SK-N-SH (cell line): ENCODE results near the gene GUCY1A2. TPM values are rescaled to one million over a fixed set of nuclear protein-coding genes. Genes with fewer than 3 reads are reported as not detected.
A peak's percentile ranks its signal among the peaks of the same experiment; 100 is the strongest.

Source experiments
- CTCF ChIA-PET: fragments of 300-600, 350-600 bp; formaldehyde crosslinking; extraction: SDS; loops from one replicate; lab custom pipeline; 2021; lab: Yijun Ruan, JAX
- POLR2A ChIA-PET: fragments of 350-600 bp; sonication (Branson Sonifier 250); formaldehyde crosslinking; extraction: SDS; loops from one replicate; lab custom pipeline; 2020; ENCODE audit warnings: antibody characterized with exemption, inconsistent platforms; lab: Yijun Ruan, JAX
- DNase-seq: peaks from one replicate; pipeline ENCODE4 v3.0.0; 2012
- H2AFZ ChIP-seq: fragments of 200-600 bp; sonication (generic); 2 replicates; pipeline ENCODE4 v1.8.1; 2016; ENCODE audit warnings: antibody characterized with exemption, mild to moderate bottlenecking, low read depth
- H3F3A ChIP-seq: fragments of 200-600 bp; sonication (generic); replicated peaks from 2 replicates; pipeline ENCODE3; 2016; ENCODE audit warnings: antibody characterized with exemption, mild to moderate bottlenecking; ENCODE audit not compliant: insufficient read depth
- H3K27ac ChIP-seq, 2 experiments: fragments of 200-500 bp in 1 of 2; fragments of 200-600 bp in 1 of 2; sonication (Bioruptor generic) in 1 of 2; sonication (generic), shearing (Covaris generic) in 1 of 2; 2 replicates each; pipeline versions ENCODE4 v1.5.1 to v1.6.1; 2014 to 2016; ENCODE audit warnings: low read depth in 2 of 2, inconsistent platforms in 1 of 2, low read length in 1 of 2, mild to moderate bottlenecking in 1 of 2, mixed read lengths in 1 of 2
- H3K27me3 ChIP-seq: fragments of 200-600 bp; sonication (generic), shearing (Covaris generic); 2 replicates; pipeline ENCODE4 v1.6.1; 2016; ENCODE audit warnings: mixed run types; ENCODE audit not compliant: insufficient read depth
- H3K36me3 ChIP-seq, 2 experiments: fragments of 200-500 bp in 1 of 2; fragments of 200-600 bp in 1 of 2; sonication (Bioruptor generic) in 1 of 2; sonication (generic) in 1 of 2; replicated peaks in 1 of 2; 2 replicates each; pipeline versions ENCODE3 to v1.5.1; 2014 to 2016; ENCODE audit warnings: low read length in 1 of 2, mild to moderate bottlenecking in 1 of 2; ENCODE audit not compliant: insufficient read depth in 2 of 2, control insufficient read depth in 1 of 2
- H3K4me1 ChIP-seq, 2 experiments: fragments of 200-500 bp in 1 of 2; fragments of 200-600 bp in 1 of 2; sonication (Bioruptor generic) in 1 of 2; sonication (generic), shearing (Covaris generic) in 1 of 2; 2 replicates each; pipeline versions ENCODE4 v1.5.1 to v1.6.1; 2014 to 2016; ENCODE audit warnings: low read depth in 1 of 2, low read length in 1 of 2, mixed run types in 1 of 2; ENCODE audit not compliant: insufficient read depth in 2 of 2, control insufficient read depth in 1 of 2
- H3K4me2 ChIP-seq: fragments of 200-600 bp; sonication (generic), shearing (Covaris generic); 2 replicates; pipeline ENCODE4 v1.6.1; 2017; ENCODE audit warnings: mixed run types
- H3K4me3 ChIP-seq, 2 experiments: fragments of 200-500 bp in 1 of 2; fragments of 200-600 bp in 1 of 2; sonication (Bioruptor generic) in 1 of 2; sonication (generic), shearing (Covaris generic) in 1 of 2; 2 replicates each; pipeline versions ENCODE4 v1.5.1 to v1.8.1; 2014 to 2016; ENCODE audit warnings: low read depth in 2 of 2, inconsistent platforms in 1 of 2, low read length in 1 of 2, mild to moderate bottlenecking in 1 of 2, mixed read lengths in 1 of 2, moderate library complexity in 1 of 2
- H3K79me2 ChIP-seq: fragments of 200-600 bp; sonication (generic); 2 replicates; pipeline ENCODE4 v1.8.1; 2017; ENCODE audit warnings: mild to moderate bottlenecking; ENCODE audit not compliant: insufficient read depth
- H3K9ac ChIP-seq: fragments of 200-600 bp; sonication (generic); 2 replicates; pipeline ENCODE4 v1.6.1; 2017; ENCODE audit warnings: mixed run types
- H3K9me2 ChIP-seq: fragments of 200-600 bp; sonication (generic); 2 replicates; pipeline ENCODE4 v1.6.1; 2017; ENCODE audit warnings: mixed run types
- H3K9me3 ChIP-seq: fragments of 200-600 bp; sonication (generic); 2 replicates; pipeline ENCODE4 v1.6.1; 2017; ENCODE audit warnings: mixed run types, mild to moderate bottlenecking, moderate library complexity
- H4K20me1 ChIP-seq: fragments of 200-600 bp; sonication (generic); 2 replicates; pipeline ENCODE4 v1.6.1; 2017; ENCODE audit warnings: mild to moderate bottlenecking, mixed run types; ENCODE audit not compliant: insufficient read depth
- CTCF ChIP-seq: fragments of 200-600 bp; sonication (generic); IDR thresholded peaks from 2 replicates; pipeline ENCODE4 v1.6.1; 2017; ENCODE audit warnings: antibody characterized with exemption, mild to moderate bottlenecking, moderate library complexity
- MXI1 ChIP-seq: IDR thresholded peaks from 2 replicates; pipeline ENCODE4 v1.6.1; 2012; ENCODE audit warnings: mild to moderate bottlenecking, low read depth, low read length, improper control_type of control experiment
- REST ChIP-seq: IDR thresholded peaks from 2 replicates; pipeline ENCODE4 v1.6.1; 2012; ENCODE audit warnings: mild to moderate bottlenecking, low read depth, low read length, moderate library complexity
- SIN3A ChIP-seq: IDR thresholded peaks from 2 replicates; pipeline ENCODE4 v1.6.1; 2012; ENCODE audit warnings: low read depth, mild to moderate bottlenecking, low read length, moderate library complexity, borderline replicate concordance
- WGBS: methylation state at CpG from one replicate; pipeline ENCODE4 v1.1.6; 2017; ENCODE audit warnings: low lambda C conversion rate; 5-methylcytosine and 5-hydroxymethylcytosine counted together
- polyA plus RNA-seq, 3 experiments: library from polyadenylated mRNA; depleted of rRNA; stranded (reverse); fragments of >200 nt; gene quantifications; 2 replicates each; pipeline ENCODE4 v1.2.3, GENCODE V29; 2012
- TF ChIP-seq, protein P1 (sequence below): IDR thresholded peaks from 2 replicates; pipeline ENCODE4; 2012

The GUCY1A2 gene
- polyA plus RNA-seq, 1 of the 3 experiments (the other 2 are of a cell fraction), result 0.26 TPM

DNA sequence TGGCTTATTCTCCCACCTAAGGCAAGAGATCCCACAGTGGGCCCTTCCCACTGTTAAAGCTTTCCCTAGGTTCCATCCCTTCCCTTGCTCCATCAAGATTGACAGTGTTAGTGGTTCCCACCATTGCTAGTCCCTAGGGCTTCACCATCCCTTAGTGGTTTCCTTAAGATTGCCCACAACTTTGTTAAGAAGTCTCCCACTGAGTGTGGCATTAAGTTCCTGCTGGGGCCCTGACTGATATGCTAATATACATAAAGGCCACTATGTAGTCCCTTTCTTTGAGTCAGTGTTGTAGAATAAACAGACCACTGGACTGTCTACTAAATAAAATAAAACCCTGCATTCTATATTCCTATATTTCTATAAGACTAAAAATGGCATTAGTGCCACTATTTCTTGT lies 176.1 kb downstream of the GUCY1A2 start:
- no peak for DNase-seq
- ChIA-PET CTCF (no interaction called here), POLR2A (no interaction called here)
- Histone ChIP-seq H3F3A (no peaks in the 10 kb centered on the region), H3K4me3 (no peak overlapping the region), H3K4me1 (no peaks in the 10 kb centered on the region; a peak in 1 of 4 replicates), H3K9ac (no peak overlapping the region), H3K9me2 (no peaks in the 10 kb centered on the region), H3K79me2 (no peaks in the 10 kb centered on the region), H3K36me3 (no peaks in the 10 kb centered on the region), H3K9me3 (no peaks in the 10 kb centered on the region), H3K27me3 (no peaks in the 10 kb centered on the region), H4K20me1 (no peaks in the 10 kb centered on the region), H3K4me2 (no peak overlapping the region), H2AFZ (no peak overlapping the region), H3K27ac (no peak overlapping the region)
- no peak for TF ChIP-seq MXI1
- TF ChIP-seq, protein P1, sequence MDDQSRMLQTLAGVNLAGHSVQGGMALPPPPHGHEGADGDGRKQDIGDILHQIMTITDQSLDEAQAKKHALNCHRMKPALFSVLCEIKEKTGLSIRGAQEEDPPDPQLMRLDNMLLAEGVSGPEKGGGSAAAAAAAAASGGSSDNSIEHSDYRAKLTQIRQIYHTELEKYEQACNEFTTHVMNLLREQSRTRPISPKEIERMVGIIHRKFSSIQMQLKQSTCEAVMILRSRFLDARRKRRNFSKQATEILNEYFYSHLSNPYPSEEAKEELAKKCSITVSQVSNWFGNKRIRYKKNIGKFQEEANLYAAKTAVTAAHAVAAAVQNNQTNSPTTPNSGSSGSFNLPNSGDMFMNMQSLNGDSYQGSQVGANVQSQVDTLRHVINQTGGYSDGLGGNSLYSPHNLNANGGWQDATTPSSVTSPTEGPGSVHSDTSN, result no peak
- TF ChIP-seq SIN3A, result no peak

DNA sequence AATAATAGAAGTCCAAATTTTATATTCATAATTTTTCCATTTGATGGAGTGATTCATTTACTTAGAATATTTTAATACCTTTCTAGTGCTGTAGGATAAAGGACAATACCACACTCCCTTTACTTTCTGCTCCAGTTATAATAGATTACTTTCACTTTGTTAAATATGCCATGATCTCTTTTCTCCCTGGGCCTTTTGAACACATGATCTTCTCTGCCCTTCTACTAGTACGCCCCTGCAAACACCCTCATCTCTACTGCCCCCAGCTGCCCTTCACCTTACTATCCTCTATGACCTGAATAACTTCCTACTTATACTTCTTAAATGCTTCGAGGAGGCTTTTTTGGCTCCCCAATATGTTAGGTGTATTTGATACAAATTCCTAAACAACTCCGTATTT lies 177.3 kb downstream of the GUCY1A2 start:
- CTCF ChIA-PET, result no interaction called here
- Histone ChIP-seq H3K36me3 (no peaks in the 10 kb centered on the region), H4K20me1 (no peaks in the 10 kb centered on the region), H3K4me3 (no peak overlapping the region), H3K9ac (no peak overlapping the region)
- TF ChIP-seq CTCF, result 0 out of 2 replicates have a peak, but pooled peaks have one; percentile 12
- no peak for TF ChIP-seq REST
- TF ChIP-seq, all 33 proteins: peak for 1
- no peak overlapping the region for H3K27ac ChIP-seq
- H3K9me3 ChIP-seq, result no peaks in the 10 kb centered on the region
- no peaks in the 10 kb centered on the region for H3K79me2 ChIP-seq
- H2AFZ ChIP-seq, result peak overlapping the region; percentile 43; the same call in 1 of the 2 replicates
- H3K4me2 ChIP-seq, result peak overlapping the region; percentile 52; the same call in 1 of the 2 replicates
- H3K9me2 ChIP-seq, result no peaks in the 10 kb centered on the region
- no peaks in the 10 kb centered on the region for H3F3A ChIP-seq
- H3K4me1 ChIP-seq, result no peaks in the 10 kb centered on the region; a peak in 1 of 4 replicates
- no peak for DNase-seq
- H3K27me3 ChIP-seq, result no peaks in the 10 kb centered on the region
- POLR2A ChIA-PET, result no interaction called here
- 30% methylated on average over 3 of the region's 3 CpGs for WGBS
